Measurements from ENCODE around the gene SIKE1.

DNA sequence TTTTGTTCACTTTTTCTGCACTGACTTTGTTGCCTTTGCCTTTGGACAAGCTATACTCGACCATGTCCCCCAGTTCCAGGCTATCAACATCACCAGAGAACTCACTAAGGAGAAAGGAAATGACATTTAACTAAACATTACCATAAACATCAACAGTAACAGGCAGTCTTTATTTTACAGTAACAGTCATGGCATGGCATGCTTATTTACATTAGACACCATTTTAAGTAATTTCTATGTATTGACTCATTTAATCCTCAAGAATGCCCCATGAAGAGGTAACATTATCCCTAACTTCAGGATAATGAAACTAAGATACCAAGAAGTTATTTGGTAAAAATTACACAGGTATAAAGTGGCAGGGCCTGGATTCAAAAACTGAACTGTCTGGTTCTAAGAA, 55.3 kb downstream of the SIKE1 start:
- TF ChIP-seq, protein P1, sequence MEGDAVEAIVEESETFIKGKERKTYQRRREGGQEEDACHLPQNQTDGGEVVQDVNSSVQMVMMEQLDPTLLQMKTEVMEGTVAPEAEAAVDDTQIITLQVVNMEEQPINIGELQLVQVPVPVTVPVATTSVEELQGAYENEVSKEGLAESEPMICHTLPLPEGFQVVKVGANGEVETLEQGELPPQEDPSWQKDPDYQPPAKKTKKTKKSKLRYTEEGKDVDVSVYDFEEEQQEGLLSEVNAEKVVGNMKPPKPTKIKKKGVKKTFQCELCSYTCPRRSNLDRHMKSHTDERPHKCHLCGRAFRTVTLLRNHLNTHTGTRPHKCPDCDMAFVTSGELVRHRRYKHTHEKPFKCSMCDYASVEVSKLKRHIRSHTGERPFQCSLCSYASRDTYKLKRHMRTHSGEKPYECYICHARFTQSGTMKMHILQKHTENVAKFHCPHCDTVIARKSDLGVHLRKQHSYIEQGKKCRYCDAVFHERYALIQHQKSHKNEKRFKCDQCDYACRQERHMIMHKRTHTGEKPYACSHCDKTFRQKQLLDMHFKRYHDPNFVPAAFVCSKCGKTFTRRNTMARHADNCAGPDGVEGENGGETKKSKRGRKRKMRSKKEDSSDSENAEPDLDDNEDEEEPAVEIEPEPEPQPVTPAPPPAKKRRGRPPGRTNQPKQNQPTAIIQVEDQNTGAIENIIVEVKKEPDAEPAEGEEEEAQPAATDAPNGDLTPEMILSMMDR (conservative IDR thresholded peaks at IDR 0.05; ENCODE audit: low read depth, low read length) = no peak
- TF ChIP-seq EZH2phosphoT487 (IDR thresholded peaks at IDR 0.05; ENCODE audit: borderline replicate concordance, low read length) = no peak
- no peak for TF ChIP-seq EZH2 (IDR thresholded peaks at IDR 0.05; ENCODE audit: low read length, unreplicated experiment)

Data from PC-3 (cell line).